ENCODE results near the gene PTER. TPM values are rescaled to one million over a fixed set of nuclear protein-coding genes. Genes with fewer than 3 reads are reported as not detected.
A peak's percentile ranks its signal among the peaks of the same experiment; 100 is the strongest.

PTER gene
- 18.6 and 29.7 TPM in 2 replicates for total RNA-seq

- no peaks in the 10 kb centered on the region for H3K36me3 ChIP-seq (ENCODE audit: insufficient read depth, low read length)
- peak within 1 kb of the TSS; percentile 90 for H3K4me2 ChIP-seq (ENCODE audit: insufficient read depth, low read length)
- peak within 1 kb of the TSS; percentile 97 for H2AFZ ChIP-seq (ENCODE audit: low read length)
- TF ChIP-seq, protein P1, sequence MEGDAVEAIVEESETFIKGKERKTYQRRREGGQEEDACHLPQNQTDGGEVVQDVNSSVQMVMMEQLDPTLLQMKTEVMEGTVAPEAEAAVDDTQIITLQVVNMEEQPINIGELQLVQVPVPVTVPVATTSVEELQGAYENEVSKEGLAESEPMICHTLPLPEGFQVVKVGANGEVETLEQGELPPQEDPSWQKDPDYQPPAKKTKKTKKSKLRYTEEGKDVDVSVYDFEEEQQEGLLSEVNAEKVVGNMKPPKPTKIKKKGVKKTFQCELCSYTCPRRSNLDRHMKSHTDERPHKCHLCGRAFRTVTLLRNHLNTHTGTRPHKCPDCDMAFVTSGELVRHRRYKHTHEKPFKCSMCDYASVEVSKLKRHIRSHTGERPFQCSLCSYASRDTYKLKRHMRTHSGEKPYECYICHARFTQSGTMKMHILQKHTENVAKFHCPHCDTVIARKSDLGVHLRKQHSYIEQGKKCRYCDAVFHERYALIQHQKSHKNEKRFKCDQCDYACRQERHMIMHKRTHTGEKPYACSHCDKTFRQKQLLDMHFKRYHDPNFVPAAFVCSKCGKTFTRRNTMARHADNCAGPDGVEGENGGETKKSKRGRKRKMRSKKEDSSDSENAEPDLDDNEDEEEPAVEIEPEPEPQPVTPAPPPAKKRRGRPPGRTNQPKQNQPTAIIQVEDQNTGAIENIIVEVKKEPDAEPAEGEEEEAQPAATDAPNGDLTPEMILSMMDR (IDR thresholded peaks at IDR 0.05; ENCODE audit: extremely low read depth, low read depth, low read length): no peak
- H3K9me3 ChIP-seq (ENCODE audit: low read depth, low read length): no peaks in the 10 kb centered on the region
- H3K79me2 ChIP-seq (ENCODE audit: insufficient read depth, low read length): no peaks in the 10 kb centered on the region
- H3K4me1 ChIP-seq (ENCODE audit: insufficient read depth, low read length): peaks cover 27% of the 10 kb centered on the region
- peak; percentile 94 for DNase-seq (ENCODE audit: insufficient read length, low spot score, missing footprints)
- no peaks in the 10 kb centered on the region for H4K20me1 ChIP-seq (ENCODE audit: insufficient read depth, low read length)
- H3K27ac ChIP-seq (ENCODE audit: low read depth, low read length): peak within 1 kb of the TSS; percentile 66
- no peaks in the 10 kb centered on the region for H3K27me3 ChIP-seq (ENCODE audit: insufficient read depth, low read length)
- H3K4me3 ChIP-seq (ENCODE audit: insufficient read depth, low read length): peak within 1 kb of the TSS; percentile 78
Observed at GRCh38 chr10:16436758-16437539, at the start of gene PTER. PTER (plus strand) TSS chr10:16437010; CDS start chr10:16484385, 47,375 bp downstream.

GRCh38 chr10:16392531-16393069, 44.2 kb upstream of the PTER start:
- H3K4me1 ChIP-seq (ENCODE audit: insufficient read depth, low read length): no peaks in the 10 kb centered on the region
- H3K27ac ChIP-seq (ENCODE audit: low read depth, low read length): no peak overlapping the region
- no peak overlapping the region for H2AFZ ChIP-seq (ENCODE audit: low read length)
- no peaks in the 10 kb centered on the region for H3K9me3 ChIP-seq (ENCODE audit: low read depth, low read length)
- no peak overlapping the region for H3K4me2 ChIP-seq (ENCODE audit: insufficient read depth, low read length)
- TF ChIP-seq, protein P1 (IDR thresholded peaks at IDR 0.05; ENCODE audit: extremely low read depth, low read depth, low read length): no peak
- H4K20me1 ChIP-seq (ENCODE audit: insufficient read depth, low read length): no peaks in the 10 kb centered on the region
- H3K27me3 ChIP-seq (ENCODE audit: insufficient read depth, low read length): no peaks in the 10 kb centered on the region
- no peaks in the 10 kb centered on the region for H3K79me2 ChIP-seq (ENCODE audit: insufficient read depth, low read length)
- no peak overlapping the region for H3K4me3 ChIP-seq (ENCODE audit: insufficient read depth, low read length)
- peak; percentile 25 for DNase-seq (ENCODE audit: insufficient read length, low spot score, missing footprints)
- no peaks in the 10 kb centered on the region for H3K36me3 ChIP-seq (ENCODE audit: insufficient read depth, low read length)

- Histone ChIP-seq H2AFZ (ENCODE audit: low read length) (no peak overlapping the region), H3K9me3 (ENCODE audit: low read depth, low read length) (no peaks in the 10 kb centered on the region), H3K27ac (ENCODE audit: low read depth, low read length) (no peak overlapping the region), H3K4me1 (ENCODE audit: insufficient read depth, low read length) (no peaks in the 10 kb centered on the region), H3K27me3 (ENCODE audit: insufficient read depth, low read length) (no peaks in the 10 kb centered on the region), H3K36me3 (ENCODE audit: insufficient read depth, low read length) (no peaks in the 10 kb centered on the region), H3K79me2 (ENCODE audit: insufficient read depth, low read length) (no peaks in the 10 kb centered on the region), H3K4me2 (ENCODE audit: insufficient read depth, low read length) (no peak overlapping the region), H3K4me3 (ENCODE audit: insufficient read depth, low read length) (no peak overlapping the region), H4K20me1 (ENCODE audit: insufficient read depth, low read length) (no peaks in the 10 kb centered on the region)
- TF ChIP-seq, protein P1 (IDR thresholded peaks at IDR 0.05; ENCODE audit: extremely low read depth, low read depth, low read length): no peak
- no peak for DNase-seq (ENCODE audit: insufficient read length, low spot score, missing footprints)
Observed at GRCh38 chr10:16393271-16393858, 43.4 kb upstream of the PTER start.

GRCh38 chr10:16401416-16401815, 35.4 kb upstream of the PTER start:
- H3K4me1 ChIP-seq (ENCODE audit: insufficient read depth, low read length): no peaks in the 10 kb centered on the region
- H3K79me2 ChIP-seq (ENCODE audit: insufficient read depth, low read length): no peaks in the 10 kb centered on the region
- no peaks in the 10 kb centered on the region for H3K36me3 ChIP-seq (ENCODE audit: insufficient read depth, low read length)
- no peak overlapping the region for H3K27ac ChIP-seq (ENCODE audit: low read depth, low read length)
- H4K20me1 ChIP-seq (ENCODE audit: insufficient read depth, low read length): no peaks in the 10 kb centered on the region
- DNase-seq (ENCODE audit: insufficient read length, low spot score, missing footprints): no peak
- H3K27me3 ChIP-seq (ENCODE audit: insufficient read depth, low read length): no peaks in the 10 kb centered on the region
- H3K4me3 ChIP-seq (ENCODE audit: insufficient read depth, low read length): no peak overlapping the region
- no peak overlapping the region for H2AFZ ChIP-seq (ENCODE audit: low read length)
- no peak overlapping the region for H3K4me2 ChIP-seq (ENCODE audit: insufficient read depth, low read length)
- TF ChIP-seq, protein P1 (IDR thresholded peaks at IDR 0.05; ENCODE audit: extremely low read depth, low read depth, low read length): no peak
- no peaks in the 10 kb centered on the region for H3K9me3 ChIP-seq (ENCODE audit: low read depth, low read length)
